CD4-positive, alpha-beta T cell treated with Interleukin-12 subunit alpha and Interleukin-12 subunit beta, for 1 hour (primary cell): ENCODE data around the gene DDR2.

Experiments
- DNase-seq: peaks from one replicate; pipeline ENCODE4 v3.0.0-alpha.2; 2020

The DDR2 gene

GRCh38 chr1:162701286-162701685 lies 69.0 kb downstream of the DDR2 start:
- DNase-seq: no peak

- no peak for DNase-seq
These were observed 70.4 kb downstream of the DDR2 start for GRCh38 chr1:162702628-162703027.

- DNase-seq: no peak
These were observed 71.4 kb downstream of the DDR2 start for GRCh38 chr1:162703708-162704107.

GRCh38 chr1:162704673-162705424 lies 72.6 kb downstream of the DDR2 start:
- DNase-seq: no peak

GRCh38 chr1:162706003-162706402 lies 73.7 kb downstream of the DDR2 start:
- no peak for DNase-seq

GRCh38 chr1:162706606-162707005 lies 74.3 kb downstream of the DDR2 start:
- DNase-seq: no peak

- DNase-seq: no peak
These were observed 76.0 kb downstream of the DDR2 start for GRCh38 chr1:162708286-162708685.

GRCh38 chr1:162709132-162709860 lies 77.0 kb downstream of the DDR2 start:
- DNase-seq: no peak

- no peak for DNase-seq
These were observed 77.6 kb downstream of the DDR2 start for GRCh38 chr1:162709870-162710269.

- DNase-seq: no peak
These were observed 78.1 kb downstream of the DDR2 start for GRCh38 chr1:162710345-162710744.

GRCh38 chr1:162710780-162711465 lies 78.7 kb downstream of the DDR2 start:
- no peak for DNase-seq

GRCh38 chr1:162712317-162713029 lies 80.2 kb downstream of the DDR2 start:
- DNase-seq: no peak

- no peak for DNase-seq
These were observed 83.9 kb downstream of the DDR2 start for GRCh38 chr1:162716123-162716522.

- no peak for DNase-seq
These were observed 84.3 kb downstream of the DDR2 start for GRCh38 chr1:162716552-162716951.

- DNase-seq: no peak
These were observed 85.4 kb downstream of the DDR2 start for GRCh38 chr1:162717548-162718184.

GRCh38 chr1:162719678-162720077 lies 87.4 kb downstream of the DDR2 start:
- no peak for DNase-seq

GRCh38 chr1:162720996-162721395 lies 88.7 kb downstream of the DDR2 start:
- DNase-seq: no peak

- no peak for DNase-seq
These were observed 89.2 kb downstream of the DDR2 start for GRCh38 chr1:162721471-162721870.

GRCh38 chr1:162722036-162722435 lies 89.8 kb downstream of the DDR2 start:
- DNase-seq: no peak

- no peak for DNase-seq
These were observed 92.4 kb downstream of the DDR2 start for GRCh38 chr1:162724583-162725120.

- no peak for DNase-seq
These were observed 93.1 kb downstream of the DDR2 start for GRCh38 chr1:162725301-162725837.

- no peak for DNase-seq
These were observed 94.3 kb downstream of the DDR2 start for GRCh38 chr1:162726555-162726954.
